Measurements from ENCODE around the gene DPH6. TPM values are rescaled to one million over a fixed set of nuclear protein-coding genes. Genes with fewer than 3 reads are reported as not detected.

Gene DPH6
- total and polyA plus RNA-seq, 12 donors = 6.1 to 25.8 (median 22.9) TPM

GRCh38 chr15:35507932-35508638 lies 37.9 kb downstream of the DPH6 start:
- intact Hi-C loops (cut with DNase I) = loop anchor here in 1 of 10 donors (10.0 kb wide), 1 partner anchor 63 kb away; no protein-coding TSS in a partner anchor
- H3K4me3 ChIP-seq = no peak overlapping the region

DNA sequence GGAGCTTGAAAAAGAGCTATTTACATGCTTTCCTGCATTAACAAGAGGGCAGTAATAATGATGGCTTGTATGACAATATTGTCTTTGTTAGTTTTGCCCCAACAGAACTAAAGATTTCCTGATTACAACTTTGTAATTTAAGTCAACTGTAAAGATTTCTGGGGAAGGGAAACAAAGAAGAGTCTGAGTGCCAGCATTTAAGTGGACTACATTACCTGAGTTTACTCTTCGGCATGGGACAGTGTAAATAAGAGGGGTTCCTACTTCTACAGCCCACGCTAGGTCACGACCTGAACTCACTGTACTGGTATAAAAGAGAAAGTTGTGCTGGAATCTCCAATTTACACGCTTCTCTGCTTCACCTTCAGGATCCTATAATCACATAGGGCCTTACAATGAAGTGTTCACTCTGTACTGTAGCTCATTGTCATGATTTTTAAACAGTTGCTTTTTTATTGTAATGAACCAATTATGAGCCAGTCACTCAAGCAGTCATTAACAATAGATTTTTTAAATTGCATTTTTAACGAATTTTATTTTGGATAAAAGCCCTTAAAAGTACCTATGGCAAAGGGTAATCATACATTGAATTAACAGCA lies 39.6 kb downstream of the DPH6 start:
- Histone ChIP-seq H3K4me1 (peaks cover 0 to 5% (median 0%) of the 10 kb centered on the region in 9 donors), H3K4me3 (no peak overlapping the region), H3K9me3 (no peaks in the 10 kb centered on the region), H3K27me3 (no peaks in the 10 kb centered on the region), H3K36me3 (no peaks in the 10 kb centered on the region), H3K27ac (no peak overlapping the region)
- intact Hi-C loops (cut with DNase I) = loop anchor here in 1 of 10 donors (10.0 kb wide), 1 partner anchor 62 kb away; no protein-coding TSS in a partner anchor
- no peak for DNase-seq
- TF ChIP-seq, protein P1, sequence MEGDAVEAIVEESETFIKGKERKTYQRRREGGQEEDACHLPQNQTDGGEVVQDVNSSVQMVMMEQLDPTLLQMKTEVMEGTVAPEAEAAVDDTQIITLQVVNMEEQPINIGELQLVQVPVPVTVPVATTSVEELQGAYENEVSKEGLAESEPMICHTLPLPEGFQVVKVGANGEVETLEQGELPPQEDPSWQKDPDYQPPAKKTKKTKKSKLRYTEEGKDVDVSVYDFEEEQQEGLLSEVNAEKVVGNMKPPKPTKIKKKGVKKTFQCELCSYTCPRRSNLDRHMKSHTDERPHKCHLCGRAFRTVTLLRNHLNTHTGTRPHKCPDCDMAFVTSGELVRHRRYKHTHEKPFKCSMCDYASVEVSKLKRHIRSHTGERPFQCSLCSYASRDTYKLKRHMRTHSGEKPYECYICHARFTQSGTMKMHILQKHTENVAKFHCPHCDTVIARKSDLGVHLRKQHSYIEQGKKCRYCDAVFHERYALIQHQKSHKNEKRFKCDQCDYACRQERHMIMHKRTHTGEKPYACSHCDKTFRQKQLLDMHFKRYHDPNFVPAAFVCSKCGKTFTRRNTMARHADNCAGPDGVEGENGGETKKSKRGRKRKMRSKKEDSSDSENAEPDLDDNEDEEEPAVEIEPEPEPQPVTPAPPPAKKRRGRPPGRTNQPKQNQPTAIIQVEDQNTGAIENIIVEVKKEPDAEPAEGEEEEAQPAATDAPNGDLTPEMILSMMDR (IDR thresholded peaks at IDR 0.05) = no peak
- WGBS, 2 donors = 72 to 74% methylated on average over 5 of the region's 5 CpGs
- no peak for ATAC-seq

More at GRCh38 chr15:35507932-35508638, 37.9 kb downstream of the DPH6 start:
- Histone ChIP-seq H3K27me3 (no peaks in the 10 kb centered on the region), H3K36me3 (no peaks in the 10 kb centered on the region), H3K9me3 (no peaks in the 10 kb centered on the region), H3K27ac (no peak overlapping the region), H3K4me1 (peaks cover 0 to 5% (median 0%) of the 10 kb centered on the region in 9 donors)
- no peak for ATAC-seq
- TF ChIP-seq, protein P1 (IDR thresholded peaks at IDR 0.05) = no peak
- WGBS, 2 donors = 96% methylated on average over 7 of the region's 7 CpGs
- DNase-seq = no peak

DNA sequence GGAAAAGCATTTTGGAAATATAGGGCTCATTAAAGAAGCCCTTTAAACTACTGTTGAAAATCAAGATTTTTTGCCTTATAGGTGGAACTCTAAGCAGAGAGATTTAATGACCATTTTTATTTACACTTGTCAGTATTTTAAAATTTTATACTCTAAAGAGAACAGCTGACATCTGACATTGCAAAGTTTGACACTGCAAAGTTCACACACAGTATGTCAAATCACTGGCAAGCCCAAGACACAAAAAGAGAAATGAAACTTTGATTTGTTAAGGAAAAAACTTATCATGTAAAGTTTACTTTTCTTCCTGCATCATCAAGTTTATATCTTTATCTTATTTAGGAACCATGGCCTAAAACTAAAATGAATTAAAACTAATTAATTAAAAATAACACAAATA lies 40.2 kb downstream of the DPH6 start:
- H3K27ac ChIP-seq = no peak overlapping the region
- H3K9me3 ChIP-seq = no peaks in the 10 kb centered on the region
- ATAC-seq (no peak), DNase-seq (no peak)
- no peaks in the 10 kb centered on the region for H3K36me3 ChIP-seq
- intact Hi-C loops (cut with DNase I) = loop anchor here in 1 of 10 donors (10.0 kb wide), 1 partner anchor 61 kb away; no protein-coding TSS in a partner anchor
- no peak overlapping the region for H3K4me3 ChIP-seq
- TF ChIP-seq, protein P1 (IDR thresholded peaks at IDR 0.05) = no peak
- peaks cover 0 to 5% (median 0%) of the 10 kb centered on the region in 9 donors for H3K4me1 ChIP-seq
- H3K27me3 ChIP-seq = no peaks in the 10 kb centered on the region

DNA sequence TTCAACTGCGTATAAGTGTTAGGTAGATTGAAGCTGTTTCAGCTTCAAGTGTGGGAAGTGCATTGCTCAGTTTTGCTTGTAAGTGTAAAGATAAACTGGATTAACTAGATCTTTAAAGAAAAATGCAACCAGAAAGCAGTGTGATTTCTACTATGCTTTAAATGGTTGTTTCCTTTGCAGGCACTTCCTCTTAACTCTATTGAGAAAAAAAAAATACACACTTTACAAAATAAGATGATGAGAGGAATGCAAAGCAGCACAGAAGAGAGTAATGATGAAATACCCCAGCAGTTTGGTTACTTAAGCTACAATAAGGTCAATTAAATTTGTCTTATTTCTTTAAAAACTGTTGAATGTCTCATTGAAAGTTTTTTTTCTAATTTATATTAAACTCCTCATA lies 40.8 kb downstream of the DPH6 start:
- DNase-seq = no peak

More for the DNA sequence above, 40.8 kb downstream of the DPH6 start:
- WGBS, 2 donors = 94 to 96% methylated on average over 1 of the region's 1 CpG
- TF ChIP-seq, protein P1 (IDR thresholded peaks at IDR 0.05) = no peak
- H3K36me3 ChIP-seq = no peaks in the 10 kb centered on the region
- peaks cover 0 to 5% (median 0%) of the 10 kb centered on the region in 9 donors for H3K4me1 ChIP-seq
- H3K27me3 ChIP-seq = no peaks in the 10 kb centered on the region
- ATAC-seq = no peak
- intact Hi-C loops (cut with DNase I) = loop anchor here in 1 of 10 donors (10.0 kb wide), 1 partner anchor 60 kb away; no protein-coding TSS in a partner anchor
- no peaks in the 10 kb centered on the region for H3K9me3 ChIP-seq
- no peak overlapping the region for H3K27ac ChIP-seq
- H3K4me3 ChIP-seq = no peak overlapping the region
